Inferior parietal cortex (tissue), 1 donor: ENCODE measurements around the gene TRIAP1.

ENCODE experiments used
- DNase-seq: peaks from one replicate; pipeline ENCODE4 v3.0.0-alpha.2; 2016; ENCODE audit errors: extremely low spot score

The TRIAP1 gene

DNA sequence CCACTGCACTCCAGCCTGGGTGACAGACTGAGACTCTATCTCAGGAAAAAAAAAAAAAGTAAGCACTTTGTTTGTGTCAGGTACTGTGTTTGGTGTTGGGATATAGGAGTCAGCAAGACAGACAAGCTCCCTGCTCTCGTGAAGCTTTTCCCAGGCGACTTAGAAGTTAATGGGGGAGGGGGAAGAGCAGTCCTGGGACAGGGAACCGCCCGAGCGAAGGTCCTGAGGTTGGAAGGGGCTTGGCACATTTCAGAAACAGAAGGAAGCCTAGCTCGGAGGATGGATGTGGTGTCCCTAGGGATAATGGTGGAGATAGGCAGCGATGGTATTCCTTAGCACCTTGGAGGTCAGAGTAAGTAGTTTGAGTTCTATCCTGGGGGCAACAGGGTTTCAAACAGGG lies 16.8 kb downstream of the TRIAP1 start:
- no peak for DNase-seq

DNA sequence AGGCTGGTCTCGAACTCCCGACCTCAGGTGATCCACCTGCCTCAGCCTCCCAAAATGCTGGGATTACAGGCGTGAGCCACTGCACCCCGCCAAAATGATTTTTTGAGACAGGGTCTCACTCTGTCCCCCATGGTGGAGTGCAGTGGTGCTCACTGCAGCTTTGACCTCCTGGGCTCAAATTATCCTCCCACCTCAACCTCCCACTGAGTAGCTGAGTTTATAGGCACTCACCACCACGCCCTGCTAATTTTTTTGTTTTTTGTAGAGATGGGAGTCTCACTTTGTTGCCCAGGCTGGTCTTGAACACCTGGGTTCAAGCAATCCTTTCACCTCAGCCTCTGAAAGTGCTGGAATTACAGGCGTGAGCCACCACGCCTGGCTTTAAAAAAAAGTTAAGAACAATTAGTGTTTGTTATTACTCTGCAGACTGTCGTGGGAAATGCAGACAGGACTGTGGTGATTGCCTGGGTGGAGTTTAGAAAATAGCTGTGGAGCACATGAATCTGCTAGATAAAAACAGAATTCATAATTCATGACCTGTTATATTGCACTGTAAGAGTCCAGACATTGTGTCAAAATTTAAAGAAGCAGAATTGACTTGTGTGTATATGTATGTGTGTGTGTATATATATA lies 17.5 kb downstream of the TRIAP1 start:
- no peak for DNase-seq

DNA sequence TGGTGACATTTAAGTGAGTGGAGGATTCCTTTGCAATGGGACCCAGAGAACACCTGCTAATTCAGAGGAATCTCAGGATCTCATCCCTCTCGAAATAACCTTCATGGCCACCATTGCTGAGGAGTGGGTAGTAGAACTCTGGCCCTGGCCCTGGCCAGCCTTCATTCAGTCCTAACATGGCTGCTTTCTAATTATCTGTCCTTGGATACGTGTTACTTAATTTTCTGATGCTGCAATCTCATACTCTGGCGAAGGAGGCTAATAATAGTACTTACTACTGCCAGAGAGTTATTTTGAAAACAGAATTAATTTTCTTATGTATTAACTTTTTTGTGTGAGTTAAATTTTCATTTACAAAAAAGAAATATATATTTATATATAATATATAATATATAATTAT lies 20.4 kb downstream of the TRIAP1 start:
- no peak for DNase-seq

DNA sequence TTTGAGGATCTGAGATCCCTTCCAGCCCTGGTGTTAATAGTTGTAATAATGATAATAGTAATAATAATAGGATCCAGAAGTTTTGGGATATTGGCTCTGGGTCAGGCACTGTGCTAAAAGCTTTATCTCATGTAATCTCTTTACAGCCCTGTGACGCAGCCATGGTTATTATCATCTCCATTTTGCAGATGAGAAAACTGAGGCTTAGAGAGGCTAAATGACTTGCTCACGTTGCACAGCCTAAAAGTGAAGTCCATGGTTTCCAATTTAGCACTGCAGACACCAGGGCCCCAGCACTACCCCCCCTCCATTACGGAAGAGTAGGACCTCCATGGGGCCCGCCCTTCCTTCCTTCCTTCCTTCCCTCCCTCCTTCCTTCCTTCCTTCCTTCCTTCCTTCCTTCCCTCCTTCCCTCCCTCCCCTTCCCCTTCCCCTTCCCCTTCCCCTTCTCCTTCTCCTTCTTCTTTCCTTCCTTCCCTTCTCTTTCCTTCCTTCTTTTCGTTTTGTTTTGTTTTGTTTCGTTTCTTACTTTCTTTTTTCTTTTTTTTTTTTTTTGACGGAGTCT lies 23.2 kb downstream of the TRIAP1 start:
- DNase-seq = no peak

DNA sequence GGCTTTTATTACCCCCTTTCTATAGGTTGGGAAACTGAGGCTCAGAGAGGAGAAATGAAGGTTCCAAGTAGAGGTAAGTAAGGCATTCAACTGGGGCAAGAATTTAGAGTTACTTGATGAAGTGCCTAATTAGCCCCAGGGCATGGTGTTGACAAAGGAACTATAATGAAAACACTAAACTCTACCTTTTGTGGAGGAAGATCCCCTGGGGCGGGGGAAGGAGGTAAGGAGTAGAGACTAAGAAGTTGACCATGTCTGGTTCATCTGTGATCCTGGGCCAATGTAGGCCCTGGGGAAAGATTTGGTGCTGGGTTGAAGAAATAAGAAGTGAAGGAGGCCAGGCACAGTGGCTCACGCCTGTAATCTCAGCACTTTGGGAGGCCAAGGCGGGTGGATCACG lies 24.5 kb downstream of the TRIAP1 start:
- no peak for DNase-seq

DNA sequence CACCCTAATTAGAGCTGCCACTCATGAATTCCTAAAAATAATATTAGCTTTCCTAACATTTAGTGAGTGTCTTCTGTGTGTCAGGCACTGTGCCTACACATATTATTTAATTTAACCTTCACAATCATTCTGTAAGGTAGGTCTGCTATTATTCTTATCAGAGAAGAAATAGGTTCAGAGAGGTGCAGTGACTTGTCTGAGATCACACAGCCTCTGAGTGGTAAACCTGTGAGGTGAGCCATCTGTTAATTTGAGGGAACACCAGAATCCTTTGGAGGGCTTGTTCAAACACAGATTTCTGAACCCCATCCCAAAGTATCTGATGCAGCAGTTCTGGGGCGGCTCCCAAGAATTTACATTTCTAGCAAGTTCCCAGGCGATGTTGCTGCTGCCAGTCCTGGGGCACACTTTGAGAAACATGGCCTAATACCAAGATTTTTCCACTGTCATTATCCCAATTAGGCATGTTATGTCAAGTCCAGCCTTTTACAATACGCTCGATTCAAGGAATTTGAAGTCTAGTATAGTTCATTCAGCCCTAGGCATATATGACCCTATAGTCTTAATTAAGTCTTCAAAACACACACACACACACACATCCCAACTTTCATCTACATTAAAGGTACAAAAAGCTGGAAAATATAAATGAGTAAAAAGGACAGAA lies 28.1 kb downstream of the TRIAP1 start:
- DNase-seq = no peak

DNA sequence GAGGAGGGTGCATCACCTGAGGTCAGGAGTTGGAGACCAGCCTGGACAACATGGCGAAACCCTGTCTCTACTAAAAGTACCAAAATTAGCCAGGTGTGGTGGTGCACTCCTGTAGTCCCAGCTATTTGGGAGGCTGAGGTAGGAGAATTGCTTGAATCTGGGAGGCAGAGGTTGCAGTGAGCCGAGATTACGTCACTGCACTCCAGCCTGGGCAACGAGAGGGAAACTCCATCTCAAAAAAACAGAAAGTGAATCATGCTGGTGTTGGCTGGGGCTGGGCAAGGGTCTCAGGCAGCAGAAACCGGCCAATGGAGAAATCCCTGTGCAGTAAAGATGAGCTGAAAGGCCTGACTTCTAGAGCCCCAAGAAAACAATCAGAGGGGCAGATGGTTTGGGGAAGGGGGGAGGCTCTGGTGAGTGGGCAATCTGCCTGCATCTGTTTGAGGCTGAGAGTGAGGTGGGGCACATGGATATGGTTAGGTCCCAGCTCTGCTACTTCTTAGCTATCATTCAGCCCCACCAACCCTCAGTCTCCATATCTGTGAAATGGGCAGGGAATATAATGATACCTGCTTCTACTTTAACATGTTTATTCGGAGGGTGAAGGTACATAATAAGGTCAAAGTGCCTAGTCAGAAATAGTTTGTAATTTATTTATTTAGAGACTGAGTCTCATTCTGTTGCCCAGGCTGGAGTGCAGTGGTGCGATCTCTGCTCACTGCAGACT lies 29.5 kb downstream of the TRIAP1 start:
- DNase-seq = no peak

DNA sequence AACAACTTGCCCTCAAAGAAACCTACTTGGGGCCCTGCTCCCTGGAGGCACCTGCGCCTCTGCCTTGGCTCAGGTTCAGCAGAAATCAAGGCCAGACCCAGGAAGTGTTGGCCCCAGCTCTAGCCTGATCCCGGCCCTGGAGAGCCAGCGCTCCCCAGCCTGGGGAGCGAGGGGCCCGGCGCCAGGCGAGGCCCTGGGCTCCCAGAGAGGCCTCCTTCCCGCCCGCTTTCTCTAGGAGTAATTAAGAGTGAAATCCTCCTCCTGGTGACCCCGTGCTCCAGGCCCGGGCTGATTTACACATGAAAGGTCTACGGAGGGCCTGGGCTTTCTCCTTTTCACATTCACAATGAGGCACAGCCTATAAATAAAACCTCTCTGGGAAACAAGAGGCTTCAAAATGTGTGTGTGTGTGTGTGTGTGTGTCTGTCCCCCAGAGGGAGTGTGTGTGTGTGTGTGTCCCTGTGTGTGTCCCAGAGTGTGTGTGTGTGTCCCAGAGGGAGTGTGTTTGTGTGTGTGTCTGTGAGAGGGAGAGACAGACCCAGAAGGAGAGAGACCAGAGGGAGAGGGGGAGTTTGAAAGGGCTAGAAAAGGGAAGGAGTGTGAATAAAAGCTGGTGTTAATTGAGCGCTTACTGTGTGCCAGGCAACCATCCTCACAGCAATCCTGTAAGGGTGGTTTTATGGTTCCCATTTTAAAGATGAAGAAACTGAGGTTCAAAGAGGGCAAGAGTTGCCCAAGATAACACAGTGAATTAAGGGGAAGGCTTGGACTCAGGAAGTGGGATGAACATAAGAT lies 32.1 kb downstream of the TRIAP1 start:
- peak; percentile 18 for DNase-seq

DNA sequence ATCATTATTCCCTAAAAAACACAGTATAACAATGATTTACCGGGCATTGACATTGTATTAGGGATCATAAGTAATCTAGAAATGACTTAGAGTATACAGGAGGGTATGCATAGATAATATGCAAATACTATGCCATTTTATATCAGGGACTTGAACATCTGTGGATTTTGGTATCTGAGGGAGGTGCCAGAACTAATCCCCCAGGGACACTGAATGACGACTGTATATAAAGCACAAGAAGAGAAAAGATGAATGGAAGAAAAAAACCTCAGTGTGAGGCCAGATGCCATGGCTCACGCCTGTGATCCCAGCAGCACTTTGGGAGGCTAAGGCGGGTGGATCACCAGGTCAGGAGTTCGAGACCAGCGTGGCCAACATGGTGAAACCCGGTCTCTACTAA lies 33.8 kb downstream of the TRIAP1 start:
- no peak for DNase-seq

DNA sequence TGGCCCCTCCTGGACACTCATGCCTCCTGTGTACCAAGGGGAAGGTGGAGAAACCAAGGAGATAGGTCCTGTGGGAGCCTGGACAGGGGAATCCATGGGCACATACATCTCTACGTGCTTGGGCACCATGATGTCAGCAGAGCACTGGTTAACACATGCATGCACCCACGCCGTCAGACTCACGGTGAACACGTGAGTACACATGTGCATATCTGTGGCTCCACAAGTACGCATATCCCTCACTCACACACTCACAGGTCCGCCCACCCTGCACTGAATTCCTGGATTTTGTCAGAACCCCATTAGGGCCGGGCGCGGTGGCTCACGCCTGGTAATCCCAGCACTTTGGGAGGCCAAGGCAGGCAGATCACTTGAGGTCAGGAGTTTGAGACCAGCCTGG lies 37.4 kb downstream of the TRIAP1 start:
- no peak for DNase-seq

DNA sequence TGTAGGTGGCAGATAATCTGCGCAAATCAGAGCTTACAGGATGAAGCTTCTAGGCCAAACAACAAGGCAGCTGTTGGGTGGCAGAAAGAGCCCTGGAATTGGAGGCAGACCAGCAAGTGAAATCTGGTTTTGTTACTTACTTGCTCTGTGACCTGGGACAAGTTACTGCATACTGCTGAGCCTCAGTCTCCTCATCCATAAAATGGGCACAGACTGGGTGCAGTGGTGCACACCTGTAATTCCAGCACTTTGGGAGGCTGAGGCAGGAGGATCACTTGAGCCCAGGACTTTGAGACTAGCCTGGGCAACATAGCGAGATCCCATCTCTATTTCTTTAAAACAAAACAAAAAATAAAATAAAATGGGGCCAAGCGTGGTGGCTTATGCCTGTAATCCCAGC lies 39.6 kb downstream of the TRIAP1 start:
- no peak for DNase-seq

DNA sequence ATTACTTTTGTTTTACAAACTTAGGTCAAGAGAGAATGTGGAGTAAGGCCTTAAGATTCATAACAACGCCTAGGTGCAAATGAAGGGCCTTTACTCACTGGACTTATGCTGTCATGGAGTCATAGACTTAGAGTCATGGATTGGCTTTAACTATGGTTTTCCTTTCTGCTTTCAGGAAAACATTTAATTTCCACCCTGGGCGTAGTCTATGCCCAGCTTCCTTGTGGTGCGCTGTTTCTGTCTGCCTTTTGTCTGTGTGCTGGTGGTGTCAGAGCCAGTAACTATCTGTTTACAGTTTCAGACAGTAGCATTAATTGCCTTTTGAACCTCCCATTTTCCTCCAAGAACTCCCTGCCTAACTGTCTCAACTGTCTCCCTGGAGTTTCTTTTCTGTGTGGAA lies 40.1 kb downstream of the TRIAP1 start:
- DNase-seq = no peak

DNA sequence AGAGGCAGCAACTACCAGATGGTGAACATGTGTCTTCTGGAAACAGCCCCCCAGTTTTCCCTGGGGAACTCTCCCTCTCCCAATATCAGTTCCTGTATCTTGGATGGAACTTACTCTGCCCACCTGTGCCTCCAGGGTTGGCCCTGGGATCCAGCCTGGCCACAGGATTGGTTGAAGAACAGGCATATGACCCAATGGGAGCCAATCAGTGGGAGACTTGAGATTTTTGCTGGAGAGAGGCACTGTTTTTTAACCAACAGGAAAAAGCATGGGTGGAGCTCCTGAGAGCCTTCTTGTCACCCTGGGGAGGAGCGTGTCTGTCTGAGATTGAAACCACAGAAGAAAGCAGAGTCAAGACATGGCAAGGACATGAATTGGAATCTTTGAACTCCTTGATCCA lies 41.9 kb downstream of the TRIAP1 start:
- DNase-seq = no peak

DNA sequence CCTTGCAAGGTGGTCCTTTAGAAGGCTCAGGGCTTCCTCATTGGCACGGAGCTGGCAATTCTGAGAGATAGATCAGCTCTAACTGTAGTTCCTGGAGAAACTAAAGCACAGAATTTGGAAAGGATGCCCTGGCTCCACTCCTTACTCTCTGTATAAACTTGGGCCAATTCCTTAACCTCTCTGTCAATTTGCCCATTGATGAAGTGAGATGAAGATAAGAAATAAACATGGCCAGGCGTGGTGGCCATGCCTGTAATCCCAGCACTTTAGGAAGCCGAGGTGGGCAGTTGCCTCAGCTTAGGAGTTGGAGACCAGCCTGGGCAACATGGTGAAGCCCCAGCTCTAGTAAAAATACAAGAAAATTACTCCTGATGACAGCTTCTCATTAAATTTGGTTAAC lies 42.3 kb downstream of the TRIAP1 start:
- no peak for DNase-seq

DNA sequence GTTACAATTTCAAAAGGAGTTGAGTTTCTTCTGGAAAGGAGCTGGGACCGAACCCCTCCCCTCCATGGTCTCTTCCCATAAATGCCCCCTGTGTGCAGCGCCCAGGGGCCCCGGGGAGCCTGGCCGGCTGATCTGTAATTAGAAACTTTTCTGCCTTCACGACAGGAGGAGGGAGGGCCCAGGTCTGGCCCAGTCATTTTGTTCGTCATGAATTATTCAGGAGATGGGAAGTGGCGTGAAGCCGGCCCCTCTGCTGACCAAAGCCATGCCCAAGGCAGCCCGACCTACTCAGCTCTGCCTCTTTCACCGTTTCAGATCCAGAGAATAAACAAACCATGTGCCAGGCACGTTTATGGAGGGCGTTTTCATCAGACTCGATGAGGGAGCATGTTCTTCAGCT lies 44.0 kb downstream of the TRIAP1 start:
- no peak for DNase-seq

DNA sequence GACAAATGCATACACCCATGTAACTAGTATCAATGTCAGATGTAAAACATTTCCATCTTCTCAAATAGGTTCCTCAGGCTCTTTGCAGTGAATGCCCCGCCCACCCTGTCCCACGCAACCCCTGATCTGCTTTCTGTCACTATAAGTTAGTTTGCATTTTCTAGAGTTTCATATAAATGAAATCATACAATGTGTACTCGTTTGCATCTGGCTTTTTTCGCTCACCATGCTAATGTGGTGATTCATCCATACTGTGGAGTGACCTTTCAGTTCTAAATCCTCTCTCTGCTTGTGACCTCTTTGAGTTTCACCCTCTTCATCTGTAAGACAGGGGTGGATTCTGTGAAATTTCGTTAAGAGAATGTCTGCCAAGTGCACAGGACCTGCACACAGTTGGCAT lies 46.7 kb downstream of the TRIAP1 start:
- no peak for DNase-seq

DNA sequence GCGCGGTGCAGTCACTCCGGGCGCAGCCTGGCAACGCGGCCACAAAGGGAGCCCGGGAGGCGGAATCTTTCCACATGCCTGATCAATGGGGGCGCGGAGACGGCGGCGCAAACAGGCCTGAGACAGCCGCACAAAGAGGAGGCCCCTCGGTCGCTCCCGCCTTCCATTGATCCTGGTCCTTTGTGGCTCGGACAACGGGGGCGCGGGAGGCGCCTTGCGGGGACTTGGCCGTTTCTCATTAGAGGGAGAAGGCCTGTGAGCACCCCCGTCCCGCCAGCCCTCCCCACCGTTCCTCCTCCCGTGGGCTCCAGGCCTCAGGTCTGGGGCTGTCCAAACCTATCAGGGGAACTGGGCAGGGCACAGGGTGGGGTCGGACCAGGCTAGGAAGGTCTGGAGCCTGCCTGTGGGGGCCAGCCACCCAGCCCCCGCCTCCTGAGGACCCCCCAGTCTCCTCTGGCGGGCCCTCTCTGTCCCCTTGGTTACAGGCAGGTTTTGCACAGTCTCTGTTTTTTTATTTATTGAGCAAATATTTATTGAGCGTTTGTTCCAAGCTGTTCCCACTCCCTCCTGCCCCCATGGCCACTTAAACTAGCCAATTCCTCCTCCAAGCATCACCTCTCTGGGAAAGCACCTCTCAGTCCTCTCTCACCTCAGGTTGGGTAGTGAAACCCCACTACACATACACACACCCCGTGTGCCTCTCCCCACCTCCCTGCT lies 48.2 kb downstream of the TRIAP1 start:
- DNase-seq = no peak

DNA sequence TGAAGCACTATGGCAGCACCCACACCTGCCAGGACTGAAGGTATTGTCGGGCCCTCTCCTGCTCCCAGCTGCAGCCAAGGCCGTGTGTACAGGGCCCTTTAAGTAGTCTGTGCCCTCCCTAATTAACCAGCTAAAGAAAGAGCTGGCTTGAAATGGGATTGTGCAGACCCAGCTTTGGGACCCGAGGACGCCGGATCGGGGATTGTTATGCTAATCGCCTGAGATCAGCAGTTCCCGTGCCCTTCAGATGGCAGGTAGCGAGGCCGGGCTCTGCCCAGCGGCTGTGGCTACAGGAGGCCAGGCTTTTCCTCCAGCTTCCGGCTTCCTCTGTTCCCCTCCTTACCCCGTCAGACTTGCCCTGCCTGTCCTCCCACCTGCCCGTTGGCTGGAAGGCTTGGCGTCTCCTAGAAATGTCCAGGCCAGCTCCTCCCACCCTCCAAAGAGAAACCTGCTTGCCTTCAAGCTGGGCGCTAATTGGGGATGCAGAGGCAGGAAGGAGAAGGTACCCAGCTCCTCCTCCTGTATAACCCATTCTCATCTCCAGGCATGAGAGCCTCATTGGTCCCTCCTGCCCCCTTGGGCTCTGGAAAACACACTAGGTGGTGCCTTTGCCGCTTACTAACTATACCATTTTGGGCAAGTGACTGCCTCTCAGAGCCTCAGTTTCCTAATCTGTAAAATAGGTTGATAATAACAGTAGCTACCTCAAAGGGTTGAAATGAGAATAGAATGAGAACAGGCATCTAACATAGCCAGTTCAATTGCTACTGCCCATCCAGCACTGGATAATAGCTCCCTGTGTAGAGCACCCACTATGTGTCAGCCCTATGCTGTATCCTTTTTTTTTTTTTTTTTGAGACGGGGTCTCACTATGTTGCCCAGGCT lies 51.5 kb downstream of the TRIAP1 start:
- DNase-seq = no peak
